ENCODE results near the gene SPATA3.

The SPATA3 gene

DNA sequence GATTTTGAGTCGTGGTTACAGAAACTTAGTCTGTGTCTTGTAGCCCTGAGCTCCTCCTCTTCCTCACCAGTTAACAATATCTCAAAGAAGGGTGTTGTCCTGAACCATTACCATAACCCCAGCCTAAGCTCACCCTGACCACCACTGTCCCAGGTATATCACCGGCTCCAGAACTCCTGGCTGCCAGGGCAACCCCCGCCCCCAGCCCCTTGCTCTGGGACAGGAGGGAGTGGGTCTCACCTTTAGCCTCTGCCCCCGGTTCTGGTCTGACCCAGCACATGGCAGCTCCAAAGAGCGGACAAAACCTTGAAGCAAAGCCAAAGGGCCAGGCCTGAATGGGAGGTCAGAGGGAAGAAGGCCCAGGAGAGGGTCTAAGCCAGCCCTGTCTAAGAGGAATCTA is 55.2 kb downstream of the SPATA3 start:
- no peak for DNase-seq

DNA sequence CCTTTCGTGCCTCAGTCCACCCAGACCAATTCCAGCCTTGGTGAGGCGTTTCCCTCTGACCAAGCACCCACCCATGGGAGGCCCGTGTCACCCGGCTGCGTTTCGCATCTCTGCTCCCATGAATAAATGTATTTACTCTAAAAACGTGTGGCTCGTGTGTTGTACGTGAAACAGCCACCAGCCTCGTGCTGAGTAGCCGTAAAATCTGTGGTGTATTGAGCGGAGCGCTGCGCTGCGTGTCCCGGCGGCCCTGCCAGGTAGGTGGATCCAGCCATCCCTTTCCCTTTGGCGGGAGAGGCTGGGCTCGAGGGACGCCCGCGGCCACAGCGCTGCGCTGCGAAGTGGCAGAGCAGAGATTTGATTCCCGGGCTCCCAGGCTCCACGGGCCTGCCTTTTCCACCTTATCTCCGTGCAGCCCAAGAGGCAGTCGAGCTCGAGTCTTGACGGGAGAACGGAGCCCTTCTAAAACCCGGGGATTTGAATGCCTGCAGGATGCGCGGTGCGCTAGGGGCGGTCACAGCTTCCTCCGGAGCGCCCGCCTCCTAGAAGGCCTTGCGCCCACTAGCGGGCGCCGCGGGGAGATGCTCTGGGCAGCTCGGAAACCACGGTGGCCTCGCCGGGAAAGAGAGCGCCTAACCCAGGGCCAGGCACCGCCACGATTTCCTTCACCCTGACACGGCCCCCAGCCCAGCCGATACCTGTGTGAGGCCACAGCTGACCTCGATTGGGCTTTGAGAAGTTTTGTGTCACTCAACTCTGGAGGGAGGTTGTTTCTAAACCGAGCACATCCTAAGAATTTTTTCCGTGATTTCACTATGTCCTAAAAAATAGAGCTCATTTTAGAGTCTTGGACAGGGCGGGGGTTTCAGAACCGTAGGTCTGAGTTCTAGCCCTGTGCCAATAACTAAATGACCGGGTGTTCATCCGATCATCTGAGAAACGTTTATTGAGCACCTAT is 56.9 kb downstream of the SPATA3 start:
- DNase-seq: peak; percentile 84

DNA sequence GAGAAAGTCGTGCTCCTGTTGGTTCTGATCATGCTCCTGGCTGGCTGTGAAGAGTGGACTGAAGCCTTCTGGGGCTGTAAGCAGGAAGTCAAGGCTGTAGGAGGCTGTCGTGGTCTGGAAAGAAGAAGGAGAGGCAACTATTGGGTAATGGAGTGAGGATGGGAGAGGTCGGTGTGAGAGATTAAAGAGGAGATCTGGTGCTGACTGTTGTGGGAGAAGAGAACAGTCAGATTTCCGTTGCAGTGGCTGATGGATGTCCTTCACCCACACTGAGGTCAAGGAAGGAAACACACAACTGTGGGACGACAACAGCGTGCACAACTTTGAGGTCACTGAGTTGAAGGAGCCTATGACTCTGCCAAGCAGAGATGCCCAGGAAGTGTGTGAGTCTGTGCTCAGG is 57.9 kb downstream of the SPATA3 start:
- DNase-seq: no peak

DNA sequence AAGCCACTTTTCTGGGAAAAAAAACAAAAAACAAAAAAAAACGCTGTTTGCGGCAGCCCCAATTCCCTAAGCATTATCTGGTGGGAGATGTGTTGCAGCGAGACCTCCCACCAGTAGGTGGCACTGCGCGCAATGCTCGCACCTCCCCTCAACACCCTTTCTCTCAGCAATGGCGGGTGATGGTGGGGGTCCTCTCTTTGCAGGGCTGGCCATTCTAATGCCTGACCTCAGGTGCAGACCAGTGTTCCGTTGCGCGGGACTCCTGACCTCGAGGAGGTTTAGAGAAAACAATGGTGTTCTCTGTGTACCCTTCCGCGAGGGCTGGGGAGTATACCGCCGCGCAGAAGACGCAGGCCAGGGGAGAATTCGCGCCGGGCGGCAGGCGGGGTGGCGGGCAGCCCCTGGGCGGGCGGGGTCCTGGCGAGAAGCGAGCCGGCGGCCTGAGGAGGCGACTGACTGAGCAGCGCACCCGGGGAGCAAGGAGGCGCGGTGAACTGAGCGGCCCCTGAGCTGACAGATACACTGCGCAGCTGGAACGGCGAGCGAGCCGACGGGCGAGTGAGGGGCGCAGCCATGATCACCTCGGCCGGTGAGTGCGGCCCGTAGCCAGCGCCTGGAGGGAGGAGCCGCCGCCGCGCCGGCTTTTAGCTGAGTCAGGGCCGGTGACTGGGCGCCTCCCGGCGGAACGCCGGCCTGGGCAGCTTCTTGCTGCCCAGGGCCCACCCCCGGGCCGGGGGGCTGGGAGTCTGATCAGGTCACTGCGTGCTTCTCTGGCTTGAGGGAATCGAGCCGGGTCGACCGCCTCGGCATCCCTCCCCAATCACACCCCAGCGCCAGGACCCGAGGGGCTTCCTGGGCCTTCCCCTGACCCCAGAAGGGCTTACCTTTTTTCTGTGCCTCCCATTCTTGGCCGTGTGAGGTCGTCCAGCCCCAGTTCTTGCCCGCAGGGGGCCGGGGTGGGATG is 60.8 kb downstream of the SPATA3 start, which contains the start of gene PSMD1:
Gene PSMD1, plus strand, starts transcription at position 415 of the 964 bp plus-strand sequence. Its CDS starts 159 bp downstream, at position 574.
- DNase-seq: peak; percentile 96

DNA sequence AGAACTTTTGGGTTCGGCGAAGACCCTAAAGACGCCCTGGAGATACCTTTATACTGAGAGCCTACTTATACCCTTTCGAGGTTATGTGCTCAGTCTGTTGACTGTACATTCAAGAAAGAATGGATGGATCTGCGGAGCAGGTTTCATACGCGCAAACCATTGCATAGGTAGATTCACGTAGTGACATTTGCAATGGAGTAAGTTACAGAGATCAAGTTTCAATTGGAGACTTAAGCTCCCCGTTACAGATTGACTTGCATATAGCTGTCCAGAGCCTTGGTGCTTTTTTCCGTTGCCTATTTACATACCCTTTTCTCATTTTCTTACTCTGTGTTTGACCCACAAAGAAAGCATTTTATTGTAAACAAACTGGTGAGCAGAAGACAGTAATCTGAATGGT is 61.7 kb downstream of the SPATA3 start:
- no peak for DNase-seq

Measured in activated T-cell treated with anti-CD3 and anti-CD28 coated beads, Interleukin-2, amount 50 U/mL, for 1 hour (primary cell).